ENCODE data around the gene NSUN7.

Gene NSUN7

GRCh38 chr4:40733752-40734151 is 16.0 kb upstream of the NSUN7 start:
- Histone ChIP-seq H3K4me3 (ENCODE audit: low read depth in 1 of 5, low read length in 5 of 5) (no peak overlapping the region), H3K4me1 (ENCODE audit: control insufficient read depth in 5 of 5, insufficient read depth in 5 of 5, low read length in 5 of 5) (peaks cover 3 to 12% (median 4%) of the 10 kb centered on the region in 5 donors), H3K27ac (ENCODE audit: low read depth, low read length) (no peak overlapping the region), H3K27me3 (ENCODE audit: control insufficient read depth in 5 of 5, insufficient read depth in 4 of 5, low read length in 5 of 5) (no peaks in the 10 kb centered on the region), H3K9ac (ENCODE audit: low read length in 5 of 5) (no peak overlapping the region), H3K9me3 (ENCODE audit: control insufficient read depth in 5 of 5, low read length in 5 of 5) (no peaks in the 10 kb centered on the region), H3K36me3 (ENCODE audit: control insufficient read depth in 5 of 5, insufficient read depth in 5 of 5, low read length in 5 of 5) (no peaks in the 10 kb centered on the region)

- Histone ChIP-seq H3K4me1 (ENCODE audit: control insufficient read depth in 5 of 5, insufficient read depth in 5 of 5, low read length in 5 of 5) (peaks cover 3 to 12% (median 4%) of the 10 kb centered on the region in 5 donors), H3K36me3 (ENCODE audit: control insufficient read depth in 5 of 5, insufficient read depth in 5 of 5, low read length in 5 of 5) (no peaks in the 10 kb centered on the region), H3K27ac (ENCODE audit: low read depth, low read length) (no peak overlapping the region), H3K27me3 (ENCODE audit: control insufficient read depth in 5 of 5, insufficient read depth in 4 of 5, low read length in 5 of 5) (no peaks in the 10 kb centered on the region), H3K9ac (ENCODE audit: low read length in 5 of 5) (no peak overlapping the region), H3K4me3 (ENCODE audit: low read depth in 1 of 5, low read length in 5 of 5) (no peak overlapping the region), H3K9me3 (ENCODE audit: control insufficient read depth in 5 of 5, low read length in 5 of 5) (no peaks in the 10 kb centered on the region)
These were observed 15.3 kb upstream of the NSUN7 start for GRCh38 chr4:40734497-40734896.

GRCh38 chr4:40736910-40737309 is 12.8 kb upstream of the NSUN7 start:
- no peak overlapping the region for H3K4me3 ChIP-seq (ENCODE audit: low read depth in 1 of 5, low read length in 5 of 5)

GRCh38 chr4:40737879-40738278 is 11.9 kb upstream of the NSUN7 start:
- Histone ChIP-seq H3K9ac (ENCODE audit: low read length in 5 of 5) (no peak overlapping the region), H3K9me3 (ENCODE audit: control insufficient read depth in 5 of 5, low read length in 5 of 5) (no peaks in the 10 kb centered on the region), H3K27ac (ENCODE audit: low read depth, low read length) (no peak overlapping the region), H3K4me1 (ENCODE audit: control insufficient read depth in 5 of 5, insufficient read depth in 5 of 5, low read length in 5 of 5) (peaks cover 0 to 2% (median 0%) of the 10 kb centered on the region in 5 donors), H3K27me3 (ENCODE audit: control insufficient read depth in 5 of 5, insufficient read depth in 4 of 5, low read length in 5 of 5) (no peaks in the 10 kb centered on the region), H3K36me3 (ENCODE audit: control insufficient read depth in 5 of 5, insufficient read depth in 5 of 5, low read length in 5 of 5) (no peaks in the 10 kb centered on the region), H3K4me3 (ENCODE audit: low read depth in 1 of 5, low read length in 5 of 5) (no peak overlapping the region)

More at GRCh38 chr4:40736910-40737309, 12.8 kb upstream of the NSUN7 start:
- Histone ChIP-seq H3K4me1 (ENCODE audit: control insufficient read depth in 5 of 5, insufficient read depth in 5 of 5, low read length in 5 of 5) (peaks cover 0 to 5% (median 3%) of the 10 kb centered on the region in 5 donors), H3K36me3 (ENCODE audit: control insufficient read depth in 5 of 5, insufficient read depth in 5 of 5, low read length in 5 of 5) (no peaks in the 10 kb centered on the region), H3K27ac (ENCODE audit: low read depth, low read length) (no peak overlapping the region), H3K9ac (ENCODE audit: low read length in 5 of 5) (no peak overlapping the region), H3K9me3 (ENCODE audit: control insufficient read depth in 5 of 5, low read length in 5 of 5) (no peaks in the 10 kb centered on the region), H3K27me3 (ENCODE audit: control insufficient read depth in 5 of 5, insufficient read depth in 4 of 5, low read length in 5 of 5) (no peaks in the 10 kb centered on the region)

- Histone ChIP-seq H3K27me3 (ENCODE audit: control insufficient read depth in 5 of 5, insufficient read depth in 4 of 5, low read length in 5 of 5) (no peaks in the 10 kb centered on the region), H3K4me3 (ENCODE audit: low read depth in 1 of 5, low read length in 5 of 5) (no peak overlapping the region), H3K4me1 (ENCODE audit: control insufficient read depth in 5 of 5, insufficient read depth in 5 of 5, low read length in 5 of 5) (no peaks in the 10 kb centered on the region), H3K9ac (ENCODE audit: low read length in 5 of 5) (no peak overlapping the region), H3K36me3 (ENCODE audit: control insufficient read depth in 5 of 5, insufficient read depth in 5 of 5, low read length in 5 of 5) (no peaks in the 10 kb centered on the region), H3K9me3 (ENCODE audit: control insufficient read depth in 5 of 5, low read length in 5 of 5) (no peaks in the 10 kb centered on the region), H3K27ac (ENCODE audit: low read depth, low read length) (no peak overlapping the region)
These were observed 10.4 kb upstream of the NSUN7 start for GRCh38 chr4:40739347-40739746.

GRCh38 chr4:40744218-40744617 is 5.5 kb upstream of the NSUN7 start:
- no peak overlapping the region for H3K27ac ChIP-seq (ENCODE audit: low read depth, low read length)
- H3K4me1 ChIP-seq (ENCODE audit: control insufficient read depth in 5 of 5, insufficient read depth in 5 of 5, low read length in 5 of 5), result no peaks in the 10 kb centered on the region

GRCh38 chr4:40745285-40745984 is 4.3 kb upstream of the NSUN7 start:
- Histone ChIP-seq H3K27ac (ENCODE audit: low read depth, low read length) (no peak overlapping the region), H3K27me3 (ENCODE audit: control insufficient read depth in 5 of 5, insufficient read depth in 4 of 5, low read length in 5 of 5) (no peaks in the 10 kb centered on the region), H3K36me3 (ENCODE audit: control insufficient read depth in 5 of 5, insufficient read depth in 5 of 5, low read length in 5 of 5) (no peaks in the 10 kb centered on the region), H3K4me1 (ENCODE audit: control insufficient read depth in 5 of 5, insufficient read depth in 5 of 5, low read length in 5 of 5) (peaks cover 0 to 10% (median 9%) of the 10 kb centered on the region in 5 donors), H3K4me3 (ENCODE audit: low read depth in 1 of 5, low read length in 5 of 5) (no peak overlapping the region), H3K9ac (ENCODE audit: low read length in 5 of 5) (no peak overlapping the region), H3K9me3 (ENCODE audit: control insufficient read depth in 5 of 5, low read length in 5 of 5) (no peaks in the 10 kb centered on the region)

More at GRCh38 chr4:40744218-40744617, 5.5 kb upstream of the NSUN7 start:
- Histone ChIP-seq H3K9me3 (ENCODE audit: control insufficient read depth in 5 of 5, low read length in 5 of 5) (no peaks in the 10 kb centered on the region), H3K9ac (ENCODE audit: low read length in 5 of 5) (no peak overlapping the region), H3K36me3 (ENCODE audit: control insufficient read depth in 5 of 5, insufficient read depth in 5 of 5, low read length in 5 of 5) (no peaks in the 10 kb centered on the region), H3K27me3 (ENCODE audit: control insufficient read depth in 5 of 5, insufficient read depth in 4 of 5, low read length in 5 of 5) (no peaks in the 10 kb centered on the region), H3K4me3 (ENCODE audit: low read depth in 1 of 5, low read length in 5 of 5) (no peak overlapping the region)

GRCh38 chr4:40747207-40747835 is 2.4 kb upstream of the NSUN7 start:
- Histone ChIP-seq H3K9me3 (ENCODE audit: control insufficient read depth in 5 of 5, low read length in 5 of 5) (no peaks in the 10 kb centered on the region), H3K27me3 (ENCODE audit: control insufficient read depth in 5 of 5, insufficient read depth in 4 of 5, low read length in 5 of 5) (peaks cover 0 to 4% (median 0%) of the 10 kb centered on the region in 5 donors), H3K36me3 (ENCODE audit: control insufficient read depth in 5 of 5, insufficient read depth in 5 of 5, low read length in 5 of 5) (no peaks in the 10 kb centered on the region), H3K4me3 (ENCODE audit: low read depth in 1 of 5, low read length in 5 of 5) (no peak overlapping the region), H3K27ac (ENCODE audit: low read depth, low read length) (no peak overlapping the region), H3K4me1 (ENCODE audit: control insufficient read depth in 5 of 5, insufficient read depth in 5 of 5, low read length in 5 of 5) (peaks cover 0 to 16% (median 15%) of the 10 kb centered on the region in 5 donors), H3K9ac (ENCODE audit: low read length in 5 of 5) (no peak overlapping the region)

- Histone ChIP-seq H3K9ac (ENCODE audit: low read length in 5 of 5) (peak overlapping the region in 4 of 5 donors; percentile 12 to 71 (median 54)), H3K27ac (ENCODE audit: low read depth, low read length) (no peak overlapping the region)
These were observed 905 bp downstream of the NSUN7 start for GRCh38 chr4:40750461-40751258.

GRCh38 chr4:40755616-40756015 is 5.9 kb downstream of the NSUN7 start:
- Histone ChIP-seq H3K36me3 (ENCODE audit: control insufficient read depth in 5 of 5, insufficient read depth in 5 of 5, low read length in 5 of 5) (no peaks in the 10 kb centered on the region), H3K9ac (ENCODE audit: low read length in 5 of 5) (no peak overlapping the region), H3K27ac (ENCODE audit: low read depth, low read length) (no peak overlapping the region), H3K4me3 (ENCODE audit: low read depth in 1 of 5, low read length in 5 of 5) (no peak overlapping the region), H3K4me1 (ENCODE audit: control insufficient read depth in 5 of 5, insufficient read depth in 5 of 5, low read length in 5 of 5) (peaks cover 0 to 5% (median 4%) of the 10 kb centered on the region in 5 donors), H3K27me3 (ENCODE audit: control insufficient read depth in 5 of 5, insufficient read depth in 4 of 5, low read length in 5 of 5) (peaks cover 0 to 4% (median 0%) of the 10 kb centered on the region in 5 donors), H3K9me3 (ENCODE audit: control insufficient read depth in 5 of 5, low read length in 5 of 5) (no peaks in the 10 kb centered on the region)

More at GRCh38 chr4:40750461-40751258, 905 bp downstream of the NSUN7 start:
- H3K27me3 ChIP-seq (ENCODE audit: control insufficient read depth in 5 of 5, insufficient read depth in 4 of 5, low read length in 5 of 5), result peaks cover 0 to 4% (median 0%) of the 10 kb centered on the region in 5 donors
- H3K36me3 ChIP-seq (ENCODE audit: control insufficient read depth in 5 of 5, insufficient read depth in 5 of 5, low read length in 5 of 5), result no peaks in the 10 kb centered on the region
- peaks cover 0 to 16% (median 15%) of the 10 kb centered on the region in 5 donors for H3K4me1 ChIP-seq (ENCODE audit: control insufficient read depth in 5 of 5, insufficient read depth in 5 of 5, low read length in 5 of 5)
- H3K9me3 ChIP-seq (ENCODE audit: control insufficient read depth in 5 of 5, low read length in 5 of 5), result no peaks in the 10 kb centered on the region
- peak overlapping the region; percentile 63 to 81 (median 66) for H3K4me3 ChIP-seq (ENCODE audit: low read depth in 1 of 5, low read length in 5 of 5)

Measured in subcutaneous abdominal adipose tissue (tissue), 5 donors.